Lower leg skin (tissue), 3 donors: ENCODE measurements around the gene DIP2C.

Source experiments
- CTCF ChIP-seq, 3 donors: fragments of 450-650 bp; IDR thresholded peaks; one replicate each; pipeline ENCODE4 v1.5.1; 2016; ENCODE audit warnings: antibody characterized with exemption in 3 of 3, mild to moderate bottlenecking in 3 of 3, moderate library complexity in 2 of 3
- POLR2A ChIP-seq, 2 donors: fragments of 450-650 bp; IDR thresholded peaks; one replicate each; pipeline ENCODE4 v1.6.1; 2016 to 2017; ENCODE audit warnings: antibody characterized with exemption in 2 of 2, mild to moderate bottlenecking in 1 of 2, moderate library complexity in 1 of 2

GRCh38 chr10:685613-686012 lies 3.9 kb downstream of the DIP2C start:
- TF ChIP-seq POLR2A (IDR thresholded peaks at IDR 0.05) (no peak), CTCF (IDR thresholded peaks at IDR 0.05) (no peak)
